Measurements from ENCODE around the gene TBCCD1.
A peak's percentile ranks its signal among the peaks of the same experiment; 100 is the strongest.

Gene TBCCD1

GRCh38 chr3:186567072-186567921 is at the start of gene TBCCD1:
TBCCD1 (minus strand) TSS chr3:186567339; CDS start chr3:186564329, 3,010 bp downstream.
- DNase-seq = peak; percentile 66

GRCh38 chr3:186616299-186616617 is 49.1 kb upstream of the TBCCD1 start:
- no peak for DNase-seq

- peak; percentile 8 for DNase-seq
Observed at GRCh38 chr3:186614597-186615483, 47.7 kb upstream of the TBCCD1 start.

GRCh38 chr3:186614266-186614596 is 47.1 kb upstream of the TBCCD1 start:
- no peak for DNase-seq

GRCh38 chr3:186613637-186614265 is 46.6 kb upstream of the TBCCD1 start:
- DNase-seq = no peak

- no peak for DNase-seq
Observed at GRCh38 chr3:186612721-186613636, 45.8 kb upstream of the TBCCD1 start, which contains the start of gene AHSG. AHSG (plus strand) TSS chr3:186613060; CDS start chr3:186613142, 82 bp downstream.

- DNase-seq = no peak
Observed at GRCh38 chr3:186612065-186612464, 44.9 kb upstream of the TBCCD1 start.

- DNase-seq = no peak
Observed at GRCh38 chr3:186609247-186609868, 42.2 kb upstream of the TBCCD1 start.

- DNase-seq = no peak
Observed at GRCh38 chr3:186608624-186609215, 41.6 kb upstream of the TBCCD1 start.

- DNase-seq = no peak
Observed at GRCh38 chr3:186605561-186606545, 38.7 kb upstream of the TBCCD1 start.

- no peak for DNase-seq
Observed at GRCh38 chr3:186605078-186605477, 37.9 kb upstream of the TBCCD1 start.

- no peak for DNase-seq
Observed at GRCh38 chr3:186603159-186603558, 36.0 kb upstream of the TBCCD1 start.

GRCh38 chr3:186600896-186601295 is 33.8 kb upstream of the TBCCD1 start:
- no peak for DNase-seq

- DNase-seq = no peak
Observed at GRCh38 chr3:186599785-186600166, 32.6 kb upstream of the TBCCD1 start.

GRCh38 chr3:186599142-186599784 is 32.1 kb upstream of the TBCCD1 start:
- DNase-seq = no peak

GRCh38 chr3:186598794-186599141 is 31.6 kb upstream of the TBCCD1 start:
- DNase-seq = no peak

GRCh38 chr3:186598108-186598784 is 31.1 kb upstream of the TBCCD1 start:
- no peak for DNase-seq

- no peak for DNase-seq
Observed at GRCh38 chr3:186596568-186597287, 29.6 kb upstream of the TBCCD1 start.

Data from SHP77 treated with DMSO at 0.1 percent for 48 hours (cell line).